Ureter (tissue), 1 donor: ENCODE measurements around the gene DCUN1D2. TPM values are rescaled to one million over a fixed set of nuclear protein-coding genes. Genes with fewer than 3 reads are reported as not detected.
"Not testable (repeated sequence)": the region's sequence is repeated elsewhere in the genome, so short reads cannot be mapped to it uniquely, and the experiment has no call there.

Source experiments
- DNase-seq: peaks from one replicate; pipeline ENCODE4 v3.0.0-alpha.2; 2020; ENCODE audit warnings: low spot score
- total RNA-seq: library from RNA; stranded (reverse); gene quantifications from one replicate; pipeline ENCODE4 v1.2.4, GENCODE V29; 2023
- donor health status: DM: yes; HTN: yes; CAD: no.

Gene DCUN1D2
- total RNA-seq, 1 donor from 2014 or later = 20.6 TPM

DNA sequence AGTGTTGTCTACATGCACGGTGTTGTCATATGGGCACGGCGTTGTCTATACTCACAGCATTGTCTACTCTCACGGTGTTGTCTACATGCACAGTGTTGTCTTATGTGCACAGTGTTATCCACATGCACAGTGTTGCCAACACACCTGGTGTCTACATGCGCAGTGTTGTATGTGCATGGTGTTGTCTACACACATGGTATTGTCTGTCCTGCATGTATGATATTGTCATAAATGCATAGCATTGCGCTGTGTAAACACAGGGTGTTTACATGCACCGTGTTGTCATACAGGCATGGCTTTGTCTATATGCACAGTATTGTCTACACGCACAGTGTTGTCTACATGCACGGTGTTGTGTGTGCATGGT, 44.0 kb downstream of the DCUN1D2 start:
- no peak for DNase-seq

GRCh38 chr13:113445791-113446487, 44.6 kb downstream of the DCUN1D2 start:
- DNase-seq = no peak

GRCh38 chr13:113443991-113444390, 46.5 kb downstream of the DCUN1D2 start:
- DNase-seq = no peak

GRCh38 chr13:113442985-113443362, 47.5 kb downstream of the DCUN1D2 start:
- DNase-seq = no peak

- no peak for DNase-seq
These were observed 48.0 kb downstream of the DCUN1D2 start for GRCh38 chr13:113442354-113442984.

- no peak for DNase-seq
These were observed 48.9 kb downstream of the DCUN1D2 start for GRCh38 chr13:113441661-113442060.

GRCh38 chr13:113437408-113438010, 53.0 kb downstream of the DCUN1D2 start:
- DNase-seq = no peak

GRCh38 chr13:113436866-113437265, 53.6 kb downstream of the DCUN1D2 start:
- not testable (repeated sequence) for DNase-seq

DNA sequence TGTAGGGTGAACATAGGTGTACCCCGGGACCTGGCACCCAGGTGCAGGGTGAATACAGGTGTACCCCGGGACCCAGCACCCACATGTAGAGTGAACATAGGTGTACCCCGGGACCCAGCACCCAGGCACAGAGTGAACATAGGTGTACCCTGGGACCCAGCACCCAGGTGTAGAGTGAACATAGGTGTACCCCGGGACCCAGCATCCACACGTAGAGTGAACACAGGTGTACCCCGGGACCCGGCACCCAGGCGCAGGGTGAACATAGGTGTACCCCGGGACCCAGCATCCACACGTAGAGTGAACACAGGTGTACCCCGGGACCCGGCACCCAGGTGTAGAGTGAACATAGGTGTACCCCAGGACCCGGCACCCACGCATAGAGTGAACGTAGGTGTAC, 54.6 kb downstream of the DCUN1D2 start:
- not testable (repeated sequence) for DNase-seq

GRCh38 chr13:113433391-113433916, 57.1 kb downstream of the DCUN1D2 start:
- DNase-seq = no peak

GRCh38 chr13:113432506-113433270, 57.8 kb downstream of the DCUN1D2 start:
- no peak for DNase-seq

DNA sequence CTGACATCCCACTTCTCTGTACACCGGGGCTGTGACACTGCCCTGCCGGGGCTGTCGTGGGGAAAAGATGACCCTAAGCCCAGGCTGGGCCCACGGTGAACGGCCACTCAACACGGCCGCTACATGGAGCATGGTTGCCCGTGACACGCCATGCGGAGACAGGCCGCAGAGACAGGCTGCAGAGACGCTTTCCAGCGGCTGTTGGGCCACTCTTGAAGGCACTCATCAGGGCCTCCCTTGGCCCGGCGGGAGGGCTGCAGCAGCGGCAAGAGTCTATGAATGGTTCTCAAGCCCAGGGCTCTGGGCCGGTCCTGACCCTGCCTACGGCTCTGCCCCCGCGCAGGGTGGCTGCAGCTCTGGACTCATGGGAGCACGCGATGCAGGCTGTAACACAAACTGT, 59.3 kb downstream of the DCUN1D2 start:
- no peak for DNase-seq

DNA sequence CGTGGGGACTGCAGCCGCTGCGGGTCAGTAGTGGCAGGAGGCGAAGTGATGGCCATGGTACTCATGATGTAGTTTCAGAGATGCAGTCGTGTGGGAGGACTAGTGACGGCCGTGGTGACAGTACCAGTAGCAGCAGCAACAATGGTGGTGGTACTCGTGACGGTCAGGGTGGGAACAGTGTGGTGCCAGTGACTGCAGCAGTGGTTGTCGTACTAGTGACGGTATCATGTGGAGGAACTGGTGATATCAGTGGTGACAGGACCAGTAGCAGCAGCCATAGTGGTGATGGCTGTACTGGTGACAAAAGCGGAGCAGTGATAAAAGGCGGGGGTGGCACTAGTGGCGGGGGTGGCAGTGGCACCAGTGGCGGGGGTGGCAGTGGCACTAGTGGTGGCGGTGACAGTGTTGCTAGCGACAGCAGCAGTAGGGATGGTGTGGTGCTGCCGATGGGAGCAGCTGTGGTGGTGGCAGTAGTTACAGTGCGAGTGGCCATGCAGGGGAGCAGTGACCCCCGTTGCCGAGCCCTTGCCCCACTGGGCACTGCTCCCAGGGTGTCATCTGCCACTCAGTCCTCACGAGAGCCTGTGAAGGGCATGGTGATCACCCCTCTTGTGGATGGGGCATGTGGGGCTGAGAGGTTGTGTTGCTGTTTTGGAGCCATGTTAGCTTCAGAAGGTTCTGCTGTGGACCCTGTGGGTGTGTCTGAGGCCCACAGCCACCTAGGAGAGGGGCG, 60.0 kb downstream of the DCUN1D2 start:
- no peak for DNase-seq

DNA sequence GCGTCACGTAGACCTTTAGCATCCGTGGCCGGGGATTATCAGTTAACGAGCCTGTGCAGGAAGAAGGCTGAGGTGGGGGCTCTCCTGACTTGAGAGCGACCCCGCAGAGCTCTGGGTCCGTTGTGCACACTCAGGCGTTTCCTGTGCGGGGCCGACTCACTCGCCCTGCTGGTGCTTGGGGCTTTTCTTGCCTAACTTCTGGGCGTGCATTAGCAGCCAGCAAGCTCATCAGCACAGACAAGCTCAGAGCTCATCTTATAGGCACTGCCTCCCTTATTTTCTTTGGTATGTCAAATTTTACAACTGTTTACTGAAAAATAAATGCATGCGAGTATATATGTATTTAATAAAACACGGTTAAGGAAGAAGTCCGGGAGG, 60.9 kb downstream of the DCUN1D2 start:
- DNase-seq = no peak

GRCh38 chr13:113428871-113429607, 61.5 kb downstream of the DCUN1D2 start:
- DNase-seq = no peak

GRCh38 chr13:113428469-113428865, 62.0 kb downstream of the DCUN1D2 start:
- no peak for DNase-seq

GRCh38 chr13:113427562-113428468, 62.7 kb downstream of the DCUN1D2 start:
- no peak for DNase-seq

DNA sequence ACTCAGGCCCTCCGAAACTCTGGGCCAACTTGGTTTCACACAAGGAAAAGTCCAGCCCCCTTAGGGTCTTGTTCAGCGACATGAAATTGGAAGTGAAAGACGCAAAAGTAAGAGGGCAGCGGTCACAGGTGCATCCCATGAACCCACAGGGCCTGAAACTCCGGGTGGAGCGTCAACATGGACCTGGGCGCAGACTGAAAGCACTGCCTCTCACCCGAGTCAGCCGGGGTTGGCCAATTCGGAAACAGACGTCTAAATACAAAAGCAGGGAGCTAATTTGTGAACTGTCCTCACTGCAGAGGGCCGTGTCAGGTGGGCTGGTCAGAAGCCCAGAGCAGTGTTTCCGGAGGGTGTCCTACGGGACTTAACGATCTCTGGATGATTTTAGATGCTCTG, 63.9 kb downstream of the DCUN1D2 start:
- DNase-seq = no peak

DNA sequence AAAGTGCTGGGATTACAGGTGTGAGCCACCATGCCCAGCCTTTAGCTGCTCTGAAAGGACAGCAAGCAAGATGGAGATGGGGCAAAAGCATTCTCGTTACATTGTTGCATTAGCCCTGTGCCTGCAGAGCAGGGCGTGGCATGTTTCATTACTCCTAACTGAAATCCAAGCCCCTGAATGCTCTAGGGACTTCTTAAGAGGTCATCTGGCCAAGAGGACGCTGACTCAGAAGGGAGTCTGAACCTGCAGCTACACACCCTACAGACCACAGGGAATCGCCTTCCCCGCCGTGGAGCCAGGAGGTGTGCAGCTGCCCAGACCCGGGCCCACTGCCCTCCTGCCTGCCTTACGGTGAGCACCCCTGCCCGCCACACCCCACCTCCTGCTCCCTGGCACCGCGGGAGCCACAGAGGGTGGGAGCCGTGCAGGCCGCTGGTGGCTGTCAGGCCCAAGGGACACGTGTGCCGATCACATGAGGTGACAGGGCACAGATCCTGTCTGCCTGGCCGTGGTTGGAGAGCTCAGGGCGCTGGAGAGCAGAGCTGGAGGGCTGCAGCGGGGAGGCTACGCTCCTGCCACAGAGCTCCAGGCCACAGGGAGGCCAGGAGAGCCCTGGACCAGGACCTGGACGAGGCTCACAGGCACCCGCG, 64.4 kb downstream of the DCUN1D2 start:
- no peak for DNase-seq
